Stimulated activated CD4-positive, alpha-beta T cell treated with anti-CD3 and anti-CD28 coated beads, Interleukin-2, amount 100 ng/mL, for 24 hours (primary cell): ENCODE measurements around the gene MYCL.

ENCODE experiments used
- DNase-seq, 2 donors: peaks; one replicate each; pipeline ENCODE4 v3.0.0-alpha.2; 2020

The MYCL gene

GRCh38 chr1:39850606-39851216 lies 51.0 kb downstream of the MYCL start:
- no peak for DNase-seq

GRCh38 chr1:39849203-39849602 lies 52.5 kb downstream of the MYCL start:
- no peak for DNase-seq

- no peak for DNase-seq
These were observed 53.8 kb downstream of the MYCL start for GRCh38 chr1:39847940-39848339.

GRCh38 chr1:39846796-39847195 lies 54.9 kb downstream of the MYCL start:
- DNase-seq: no peak

- peak; percentile 75 to 77 for DNase-seq
These were observed 55.8 kb downstream of the MYCL start for GRCh38 chr1:39845569-39846566.
